Measurements from ENCODE around the gene FRAT1.

Gene FRAT1

GRCh38 chr10:97367126-97367649 is 48.1 kb downstream of the FRAT1 start:
- DNase-seq = no peak

All from effector CD8-positive, alpha-beta T cell (primary cell).